Breast epithelium (tissue), 4 donors: ENCODE data around the gene NTN5. TPM values are rescaled to one million over a fixed set of nuclear protein-coding genes. Genes with fewer than 3 reads are reported as not detected.

Source experiments
- DNase-seq, 2 donors: peaks; one replicate each; pipeline ENCODE4 v3.0.0-alpha.2; 2019; ENCODE audit warnings: low spot score in 2 of 2
- H3K27ac ChIP-seq, 2 donors: fragments of 200-600 bp; sonication (generic) in 1 of 2; one replicate each; pipeline ENCODE4 v1.5.1; 2016 to 2019; ENCODE audit warnings: mild to moderate bottlenecking in 1 of 2
- H3K27me3 ChIP-seq, 2 donors: fragments of 200-600 bp; sonication (generic) in 1 of 2; one replicate each; pipeline versions ENCODE4 v1.5.1 to v1.6.0; 2017 to 2019; ENCODE audit warnings: control low read depth in 1 of 2, mild to moderate bottlenecking in 1 of 2
- H3K36me3 ChIP-seq: fragments of 200-600 bp; one replicate; pipeline ENCODE4 v1.5.1; 2019
- H3K4me1 ChIP-seq, 2 donors: fragments of 200-600 bp; sonication (generic); one replicate each; pipeline ENCODE4 v1.5.1; 2016 to 2019; ENCODE audit warnings: control low read depth in 1 of 2
- H3K4me3 ChIP-seq, 3 donors: fragments of 200-600 bp; sonication (generic); 1 replicate in 2 of 3; 2 replicates in 1 of 3; pipeline ENCODE4 v1.5.1; 2016 to 2019; ENCODE audit warnings: mild to moderate bottlenecking in 3 of 3, moderate library complexity in 2 of 3
- H3K9me3 ChIP-seq, 2 donors: fragments of 200-600 bp; sonication (generic) in 1 of 2; one replicate each; pipeline ENCODE4 v1.5.1; 2016 to 2019; ENCODE audit warnings: control low read depth in 1 of 2
- CTCF ChIP-seq, 3 donors: fragments of 450-650 bp; IDR thresholded peaks; one replicate each; pipeline ENCODE4 v1.5.1; 2016 to 2017; ENCODE audit warnings: antibody characterized with exemption in 3 of 3, mild to moderate bottlenecking in 3 of 3, moderate library complexity in 3 of 3
- POLR2A ChIP-seq: fragments of 450-650 bp; IDR thresholded peaks from one replicate; pipeline ENCODE4 v1.6.1; 2016; ENCODE audit warnings: antibody characterized with exemption, mild to moderate bottlenecking, moderate library complexity
- POLR2AphosphoS5 ChIP-seq, 3 donors: sonication (generic); formaldehyde crosslinking; IDR thresholded peaks; one replicate each; pipeline ENCODE4 v1.6.1; 2017; ENCODE audit warnings: antibody characterized with exemption in 3 of 3
- intact Hi-C: fragments of 100-400 bp; cut with DNase I; formaldehyde crosslinking; loops from one replicate; pipeline ENCODE4 v1.15.1; 2023; ENCODE audit warnings: low total_unique reads
- total RNA-seq, 3 donors: library from RNA; depleted of rRNA; stranded (reverse); fragments of >200 nt; gene quantifications; one replicate each; pipeline ENCODE4 v1.1.0, GENCODE V29; 2016

Gene NTN5
- total RNA-seq, 3 donors from 2014 or later: 0.64 to 2.9 (median 2.6) TPM

DNA sequence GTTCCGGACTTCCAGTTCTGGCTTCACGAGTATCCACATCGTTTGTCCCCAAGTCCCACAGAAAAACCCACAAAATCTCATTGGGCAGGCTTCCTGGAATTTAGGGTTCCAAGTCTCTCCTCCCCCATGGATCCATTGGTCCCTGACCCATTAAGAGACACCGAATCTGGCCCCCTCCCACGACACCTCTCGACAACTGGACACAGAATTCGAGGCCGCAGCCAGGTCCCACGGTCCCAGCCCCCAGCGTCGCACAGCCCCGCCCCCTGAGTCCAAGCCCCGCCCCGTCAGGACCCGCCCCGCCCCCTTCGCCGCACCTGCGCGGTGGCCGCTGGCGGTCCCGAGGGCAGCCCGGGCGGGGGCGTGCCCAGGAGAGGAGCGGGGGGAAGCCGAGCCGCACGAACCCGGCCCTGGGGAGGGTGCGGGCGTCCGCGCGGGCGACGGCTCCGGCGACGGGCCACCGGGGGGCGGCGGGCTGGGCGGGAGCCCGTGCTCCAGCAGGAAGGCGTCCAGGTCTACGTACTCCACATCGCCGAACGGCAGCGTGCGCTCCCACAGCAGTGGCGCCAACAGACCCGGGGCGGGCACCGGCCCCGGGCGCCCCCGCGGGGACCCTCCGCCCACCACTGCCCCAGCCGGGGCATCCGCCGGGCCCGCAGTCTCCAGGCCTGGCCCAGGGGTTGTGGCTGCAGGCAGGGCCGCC lies 37.4 kb downstream of the NTN5 start:
- H3K9me3 ChIP-seq: no peaks in the 10 kb centered on the region
- H3K4me1 ChIP-seq: peaks cover 0 to 7% of the 10 kb centered on the region in 2 donors
- H3K36me3 ChIP-seq: no peaks in the 10 kb centered on the region
- H3K4me3 ChIP-seq: peak overlapping the region; percentile 63 to 88 (median 77)
- TF ChIP-seq POLR2AphosphoS5 (IDR thresholded peaks at IDR 0.05) (peak in 1 of 3 donors; percentile 49), CTCF (IDR thresholded peaks at IDR 0.05) (no peak)
- peak in 1 of 2 donors; percentile 83 for DNase-seq
- intact Hi-C loops: no loop called here
- peak overlapping the region; percentile 99 for H3K27ac ChIP-seq
- no peaks in the 10 kb centered on the region for H3K27me3 ChIP-seq

- Histone ChIP-seq H3K36me3 (no peaks in the 10 kb centered on the region), H3K9me3 (no peaks in the 10 kb centered on the region), H3K4me3 (peak overlapping the region; percentile 63 to 88 (median 77)), H3K27me3 (no peaks in the 10 kb centered on the region), H3K27ac (peak overlapping the region; percentile 99), H3K4me1 (peaks cover 0 to 7% of the 10 kb centered on the region in 2 donors)
- TF ChIP-seq POLR2AphosphoS5 (IDR thresholded peaks at IDR 0.05): peak; percentile 77 to 93 (median 93)
- no peak for TF ChIP-seq CTCF (IDR thresholded peaks at IDR 0.05)
- TF ChIP-seq POLR2A: peak; percentile 53
- DNase-seq: peak; percentile 97 to 98
- intact Hi-C loops: no loop called here
Measured at GRCh38 chr19:48634424-48635262, 38.2 kb downstream of the NTN5 start.

GRCh38 chr19:48634036-48634342 lies 38.8 kb downstream of the NTN5 start:
- TF ChIP-seq CTCF (IDR thresholded peaks at IDR 0.05) (no peak), POLR2AphosphoS5 (IDR thresholded peaks at IDR 0.05) (no peak), POLR2A (no peak)
- Histone ChIP-seq H3K27ac (peak overlapping the region; percentile 99), H3K4me3 (peak overlapping the region; percentile 63 to 88 (median 77))

DNA sequence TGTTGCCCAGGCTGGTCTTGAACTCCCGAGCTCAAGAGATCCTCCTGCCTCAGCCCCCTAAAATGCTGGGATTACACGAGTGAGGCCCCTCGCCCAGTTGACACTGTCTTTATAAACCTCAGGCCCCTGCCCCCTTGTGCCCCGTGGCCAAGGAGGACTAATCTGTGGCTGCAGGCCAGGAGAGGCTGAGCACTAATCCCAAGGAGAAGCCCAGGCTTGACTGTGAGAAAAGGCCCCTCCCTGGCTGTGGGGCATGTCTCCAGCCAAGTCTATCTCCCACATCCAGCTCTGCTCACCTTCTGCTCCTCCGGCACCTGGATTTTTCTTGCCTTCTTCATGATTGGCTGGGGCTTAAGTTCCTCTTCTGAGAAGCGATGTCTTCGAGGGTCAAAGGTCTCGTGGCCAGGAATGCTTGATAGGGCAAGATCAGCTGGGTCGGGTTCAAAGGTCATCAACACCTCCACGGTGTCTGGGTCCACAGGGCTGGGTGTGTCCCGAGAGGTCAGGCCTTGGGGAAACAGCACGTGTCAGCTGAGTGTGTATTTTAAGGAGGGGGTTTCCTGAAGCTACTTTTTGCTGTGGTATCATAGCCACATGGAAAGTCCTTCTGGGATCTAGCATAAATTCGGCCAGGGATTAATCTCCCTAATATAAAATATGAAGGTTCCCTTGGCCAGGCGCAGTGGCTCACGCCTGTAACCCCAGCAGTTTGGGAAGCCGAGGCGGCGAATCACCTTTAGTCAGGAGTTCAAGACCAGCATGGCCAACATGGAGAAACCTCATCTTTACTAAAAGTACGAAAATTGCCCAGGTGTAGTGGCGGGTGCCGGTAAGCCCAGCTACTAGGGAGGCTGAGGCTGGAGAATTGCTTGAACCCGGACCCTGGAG lies 39.4 kb downstream of the NTN5 start:
- no peaks in the 10 kb centered on the region for H3K27me3 ChIP-seq
- peaks cover 0 to 7% of the 10 kb centered on the region in 2 donors for H3K4me1 ChIP-seq
- TF ChIP-seq POLR2AphosphoS5 (IDR thresholded peaks at IDR 0.05): no peak
- no peak for TF ChIP-seq CTCF (IDR thresholded peaks at IDR 0.05)
- TF ChIP-seq POLR2A: no peak
- H3K27ac ChIP-seq: peak overlapping the region; percentile 99
- H3K36me3 ChIP-seq: no peaks in the 10 kb centered on the region
- no peak for DNase-seq
- intact Hi-C loops: no loop called here
- H3K4me3 ChIP-seq: peak overlapping the region in 2 of 3 donors; percentile 77 to 88
- no peaks in the 10 kb centered on the region for H3K9me3 ChIP-seq

More at GRCh38 chr19:48634036-48634342, 38.8 kb downstream of the NTN5 start:
- Histone ChIP-seq H3K27me3 (no peaks in the 10 kb centered on the region), H3K4me1 (peaks cover 0 to 7% of the 10 kb centered on the region in 2 donors), H3K36me3 (no peaks in the 10 kb centered on the region), H3K9me3 (no peaks in the 10 kb centered on the region)
- intact Hi-C loops: no loop called here
- DNase-seq: no peak
